Common myeloid progenitor, CD34-positive (primary cell): ENCODE data around the gene ALMS1.
A peak's percentile ranks its signal among the peaks of the same experiment; 100 is the strongest.
"Not testable (repeated sequence)": the region's sequence is repeated elsewhere in the genome, so short reads cannot be mapped to it uniquely, and the experiment has no call there.

Experiments used
- CTCF ChIA-PET: fragments of 350-600 bp; sonication (Branson Sonifier 250); formaldehyde crosslinking; loops from one replicate; lab custom pipeline; 2021; ENCODE audit warnings: antibody characterized with exemption; lab: Charles Lee
- POLR2A ChIA-PET: fragments of 350-600 bp; sonication (Branson Sonifier 250); formaldehyde crosslinking; loops from one replicate; lab custom pipeline; 2021; ENCODE audit warnings: antibody characterized with exemption; lab: Charles Lee
- DNase-seq, 3 donors: peaks; one replicate each; pipeline versions ENCODE4 v3.0.0 to v3.0.0-alpha.2; 2013
- H3K27ac ChIP-seq, 2 experiments: 1 replicate in 1 of 2; 2 replicates in 1 of 2; pipeline ENCODE4 v1.7.0; 2013; ENCODE audit warnings: inconsistent platforms in 2 of 2, low read length in 2 of 2, mild to moderate bottlenecking in 2 of 2, low read depth in 1 of 2, moderate library complexity in 1 of 2; ENCODE audit not compliant: severe bottlenecking in 2 of 2, insufficient read depth in 1 of 2, poor library complexity in 1 of 2
- H3K27me3 ChIP-seq, 5 experiments: replicated peaks in 2 of 5; 1 replicate in 3 of 5; 2 replicates in 2 of 5; pipeline versions ENCODE4 v1.6.1 to v1.7.0; 2013; ENCODE audit warnings: low read length in 4 of 5, mild to moderate bottlenecking in 2 of 5, moderate library complexity in 2 of 5, inconsistent platforms in 1 of 5; ENCODE audit not compliant: insufficient read depth in 5 of 5, control insufficient read depth in 4 of 5
- H3K36me3 ChIP-seq, 4 experiments: 1 replicate in 2 of 4; 2 replicates in 2 of 4; pipeline versions ENCODE4 v1.6.1 to v1.7.0; 2013; ENCODE audit warnings: low read length in 3 of 4, control low read depth in 1 of 4, mild to moderate bottlenecking in 1 of 4; ENCODE audit not compliant: control insufficient read depth in 4 of 4, insufficient read depth in 4 of 4
- H3K4me1 ChIP-seq, 4 experiments: 1 replicate in 3 of 4; 2 replicates in 1 of 4; pipeline versions ENCODE4 v1.6.1 to v1.7.1; 2013; ENCODE audit warnings: low read length in 3 of 4, mild to moderate bottlenecking in 3 of 4, control low read depth in 1 of 4, inconsistent platforms in 1 of 4, moderate library complexity in 1 of 4; ENCODE audit not compliant: control insufficient read depth in 4 of 4, insufficient read depth in 4 of 4; ENCODE audit errors: control extremely low read depth in 1 of 4
- H3K4me3 ChIP-seq, 7 experiments: 1 replicate in 4 of 7; 2 replicates in 3 of 7; pipeline versions ENCODE4 v1.5.1 to v1.7.0; 2013; ENCODE audit warnings: mild to moderate bottlenecking in 7 of 7, low read length in 6 of 7, moderate library complexity in 6 of 7, inconsistent platforms in 2 of 7, low read depth in 2 of 7, control low read depth in 1 of 7; ENCODE audit not compliant: insufficient read depth in 4 of 7, control insufficient read depth in 1 of 7; ENCODE audit errors: extremely low read depth in 1 of 7
- H3K9me3 ChIP-seq, 5 experiments: 1 replicate in 4 of 5; 2 replicates in 1 of 5; pipeline versions ENCODE4 v1.6.1 to v1.7.1; 2013; ENCODE audit warnings: low read length in 4 of 5, mild to moderate bottlenecking in 2 of 5, inconsistent platforms in 1 of 5, low read depth in 1 of 5, moderate library complexity in 1 of 5; ENCODE audit not compliant: control insufficient read depth in 4 of 5, insufficient read depth in 2 of 5; ENCODE audit errors: control extremely low read depth in 1 of 5
- WGBS: methylation state at CpG from one replicate; pipeline ENCODE4 v1.1.5; 2013; ENCODE audit not compliant: insufficient coverage; 5-methylcytosine and 5-hydroxymethylcytosine counted together

Gene ALMS1

DNA sequence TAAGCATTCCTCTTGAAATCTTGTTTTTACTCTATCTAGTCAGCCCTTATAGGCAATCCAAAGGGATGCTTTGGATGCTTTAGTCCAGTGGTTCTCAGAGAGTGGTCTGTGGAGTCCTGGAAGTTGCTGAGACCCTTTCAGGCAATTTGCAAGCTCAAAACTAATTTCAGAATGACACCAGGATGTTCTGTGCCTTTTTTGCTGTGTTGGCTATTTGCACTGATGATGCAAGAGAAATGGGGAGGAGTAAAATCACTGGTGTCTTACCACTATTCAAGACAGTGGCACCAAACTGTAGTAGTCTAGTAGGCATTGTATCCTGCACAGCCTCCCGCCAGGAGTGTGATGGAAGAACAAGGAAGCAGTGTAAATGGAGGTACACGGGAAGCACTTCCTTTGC lies 219.0 kb downstream of the ALMS1 start:
- H3K4me1 ChIP-seq, H3K27ac ChIP-seq, H3K4me3 ChIP-seq, POLR2A ChIA-PET, H3K27me3 ChIP-seq, DNase-seq, H3K9me3 ChIP-seq: not testable (repeated sequence)
- CTCF ChIA-PET = interaction anchor here (1.5 kb wide), 1 partner anchor 12 kb away, joined by 4 read pairs; no protein-coding TSS in a partner anchor
- peaks cover 3 to 32% (median 7%) of the 10 kb centered on the region in 4 experiments for H3K36me3 ChIP-seq
- 95% methylated on average over 2 of the region's 2 CpGs for WGBS

DNA sequence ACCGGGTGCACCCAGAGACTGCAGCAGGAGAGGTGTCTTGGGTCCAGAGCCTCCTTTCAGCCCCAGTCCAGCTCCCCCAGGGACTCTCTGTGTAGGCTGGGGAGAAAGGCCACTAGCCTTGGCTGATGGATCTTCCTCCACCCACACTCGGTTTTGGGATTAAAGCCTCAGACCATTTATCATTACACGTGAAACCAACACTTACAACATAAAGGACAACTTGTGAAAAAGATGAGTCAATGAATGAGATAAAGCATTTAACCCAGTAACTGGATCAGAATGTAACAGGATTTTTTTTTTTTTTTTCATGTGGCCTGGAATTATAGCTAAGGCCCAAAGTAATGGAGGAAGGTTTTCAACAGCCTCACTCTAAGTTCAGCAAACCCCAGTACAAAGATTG lies 224.5 kb downstream of the ALMS1 start:
- no peak overlapping the region for H3K4me3 ChIP-seq
- H3K9me3 ChIP-seq = no peaks in the 10 kb centered on the region
- WGBS = no CpG with 5 or more reads among the region's 3 CpGs
- H3K27me3 ChIP-seq = no peaks in the 10 kb centered on the region
- POLR2A ChIA-PET = no interaction called here
- no peaks in the 10 kb centered on the region for H3K4me1 ChIP-seq
- H3K27ac ChIP-seq = no peak overlapping the region
- CTCF ChIA-PET = no interaction called here
- H3K36me3 ChIP-seq = peaks cover 0 to 9% (median 2%) of the 10 kb centered on the region in 4 experiments
- no peak for DNase-seq

DNA sequence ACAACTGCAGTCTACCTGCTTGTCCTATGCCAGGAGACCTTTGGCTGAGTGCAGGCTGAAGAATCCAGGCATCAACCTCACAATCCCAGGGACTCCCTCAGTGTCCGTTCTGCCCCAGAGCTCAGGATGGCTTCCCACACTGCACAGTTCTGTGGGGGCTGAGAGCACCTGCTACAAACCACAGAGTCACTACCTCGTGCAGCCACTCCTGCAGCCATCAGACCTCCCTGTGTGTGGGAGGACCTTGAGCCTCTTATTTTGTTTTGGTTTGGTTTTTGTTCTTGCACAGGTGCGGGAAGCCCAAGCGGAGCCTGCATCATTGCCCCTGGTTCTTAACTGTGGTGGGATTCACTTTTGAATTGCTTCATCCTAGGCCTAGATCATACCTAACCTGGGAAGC lies 225.6 kb downstream of the ALMS1 start:
- POLR2A ChIA-PET = no interaction called here

DNA sequence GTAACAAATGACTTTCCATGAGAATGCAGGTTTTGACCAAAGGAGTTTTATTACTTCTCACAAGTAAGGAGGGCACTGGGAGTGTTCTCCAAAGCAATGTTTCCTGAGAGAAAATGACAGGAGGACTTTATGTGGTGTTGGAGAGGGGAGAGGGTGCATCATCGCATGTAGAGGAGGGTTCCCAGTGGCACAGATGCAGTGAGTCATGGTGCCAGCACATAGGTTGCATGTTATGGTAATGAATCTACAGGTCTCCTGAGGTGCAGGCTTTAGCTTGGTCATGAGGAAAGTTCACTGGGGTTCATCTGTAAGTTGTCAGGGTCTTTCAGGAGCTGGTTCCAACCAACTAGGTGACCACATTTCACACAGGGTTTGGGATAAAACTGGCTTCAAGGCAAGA lies 226.2 kb downstream of the ALMS1 start:
- Histone ChIP-seq H3K36me3 (peaks cover 0 to 9% (median 2%) of the 10 kb centered on the region in 4 experiments), H3K9me3 (no peaks in the 10 kb centered on the region), H3K27me3 (no peaks in the 10 kb centered on the region), H3K4me3 (no peak overlapping the region), H3K27ac (no peak overlapping the region), H3K4me1 (no peaks in the 10 kb centered on the region)
- no peak for DNase-seq
- POLR2A ChIA-PET = no interaction called here
- 100% methylated on average over 1 of the region's 1 CpG for WGBS
- CTCF ChIA-PET = no interaction called here

More for the DNA sequence above, 225.6 kb downstream of the ALMS1 start:
- WGBS = 90% methylated on average over 3 of the region's 4 CpGs
- H3K9me3 ChIP-seq = no peaks in the 10 kb centered on the region
- CTCF ChIA-PET = no interaction called here
- no peaks in the 10 kb centered on the region for H3K27me3 ChIP-seq
- H3K4me3 ChIP-seq = no peak overlapping the region
- DNase-seq = no peak
- H3K4me1 ChIP-seq = no peaks in the 10 kb centered on the region
- H3K36me3 ChIP-seq = peaks cover 0 to 9% (median 2%) of the 10 kb centered on the region in 4 experiments
- H3K27ac ChIP-seq = no peak overlapping the region

DNA sequence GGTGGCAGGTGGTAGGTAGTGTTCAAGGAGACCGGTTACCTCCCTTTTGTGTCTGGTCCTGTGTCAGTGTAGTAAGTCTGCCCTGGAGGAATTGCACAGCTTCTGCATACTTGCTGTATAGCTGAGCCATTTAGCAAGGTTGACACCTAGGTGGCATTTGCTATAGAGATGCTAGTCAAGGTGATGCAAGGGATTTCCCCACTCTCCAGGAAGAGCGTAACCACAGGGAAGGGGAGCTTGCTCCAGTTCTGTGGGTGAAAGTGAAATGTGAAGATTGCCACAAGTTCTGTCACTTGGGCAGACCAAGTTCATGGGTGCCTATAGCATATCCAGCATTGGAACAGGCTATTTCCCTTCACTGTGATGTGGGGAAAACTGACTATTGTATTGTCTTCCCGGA lies 228.5 kb downstream of the ALMS1 start:
- 100% methylated on average over 2 of the region's 3 CpGs for WGBS

DNA sequence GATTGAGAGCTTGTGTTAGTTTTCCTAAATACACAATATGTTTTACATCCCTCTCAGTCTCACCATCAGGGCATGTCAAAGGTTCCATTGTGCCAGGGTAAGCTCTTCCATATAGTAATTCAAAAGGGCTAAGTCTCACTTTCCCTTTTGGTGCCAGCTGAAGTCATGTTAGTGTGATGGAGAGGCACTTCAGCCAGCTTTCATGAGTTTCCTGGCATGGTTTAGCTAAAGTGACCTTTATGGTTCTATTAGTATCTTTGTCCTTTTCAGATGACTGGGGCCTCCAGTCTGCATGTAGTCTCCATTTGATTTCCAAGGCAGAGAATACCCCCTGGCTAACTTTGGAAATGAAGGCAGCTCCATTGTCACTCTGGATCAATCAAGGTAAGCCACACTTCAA lies 229.4 kb downstream of the ALMS1 start:
- Histone ChIP-seq H3K4me3 (no peak overlapping the region), H3K9me3 (no peaks in the 10 kb centered on the region), H3K4me1 (no peaks in the 10 kb centered on the region), H3K36me3 (peaks cover 0 to under 1% (median 0%) of the 10 kb centered on the region in 4 experiments), H3K27me3 (no peaks in the 10 kb centered on the region), H3K27ac (no peak overlapping the region)
- CTCF ChIA-PET = interaction anchor here (1.0 to 1.2 kb wide), 2 partner anchors 45 to 65 kb away, joined by 3 read pairs; no protein-coding TSS in a partner anchor
- no peak for DNase-seq
- POLR2A ChIA-PET = interaction anchor here (0.5 kb wide), 1 partner anchor 514 kb away, joined by 3 read pairs; no protein-coding TSS in a partner anchor

More for the DNA sequence above, 228.5 kb downstream of the ALMS1 start:
- no peaks in the 10 kb centered on the region for H3K9me3 ChIP-seq
- H3K4me3 ChIP-seq = no peak overlapping the region
- no peaks in the 10 kb centered on the region for H3K27me3 ChIP-seq
- peaks cover 0 to 2% (median 0%) of the 10 kb centered on the region in 4 experiments for H3K36me3 ChIP-seq
- H3K4me1 ChIP-seq = no peaks in the 10 kb centered on the region
- CTCF ChIA-PET = no interaction called here
- DNase-seq = no peak
- POLR2A ChIA-PET = no interaction called here
- H3K27ac ChIP-seq = no peak overlapping the region

DNA sequence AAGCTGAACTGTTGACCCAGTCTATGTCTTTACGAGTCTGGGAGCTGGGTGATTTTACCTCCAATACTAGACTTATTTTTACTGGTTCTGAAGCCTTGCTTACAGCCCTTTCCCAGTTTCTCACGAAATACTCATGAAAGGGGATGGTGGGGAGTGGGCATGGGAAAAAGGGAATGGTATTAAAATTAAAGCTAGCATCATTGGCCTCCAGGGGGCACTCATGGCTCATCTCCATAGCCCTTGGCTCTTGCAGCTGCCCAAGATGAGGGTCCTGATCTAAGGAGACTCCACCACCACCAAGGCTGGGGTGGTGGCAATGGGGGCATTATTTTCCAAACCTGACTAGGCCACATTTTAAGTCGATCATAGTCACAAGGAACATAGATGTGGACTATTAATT lies 234.3 kb downstream of the ALMS1 start:
- CTCF ChIA-PET = interaction anchor here (0.7 to 1.4 kb wide), 4 partner anchors 60 to 715 kb away, joined by 3 to 4 read pairs (median 4); partner anchors contain the start of gene DUSP11
- H3K36me3 ChIP-seq, H3K9me3 ChIP-seq, POLR2A ChIA-PET, H3K27ac ChIP-seq, H3K4me3 ChIP-seq, H3K27me3 ChIP-seq, H3K4me1 ChIP-seq: not testable (repeated sequence)
- peak in 2 of 3 donors; percentile 23 to 26 for DNase-seq
- WGBS = 100% methylated on average over 1 of the region's 3 CpGs
